Calu3 (cell line): ENCODE measurements around the gene SASS6. TPM values are rescaled to one million over a fixed set of nuclear protein-coding genes. Genes with fewer than 3 reads are reported as not detected.

Experiments used
- BruUV-seq: library from RNA; stranded (reverse); fragments of 400-500 nt; replicated peaks from 2 replicates; lab custom pipeline; 2021; lab: Mats Ljungman, UMichigan
- CTCF ChIA-PET: fragments of 300-600 bp; sonication (Branson Sonifier 250); formaldehyde crosslinking; loops from one replicate; lab custom pipeline; 2022; ENCODE audit warnings: antibody characterized with exemption; lab: Charles Lee
- DNase-seq: peaks from one replicate; pipeline ENCODE4 v3.0.0; 2022
- H3K27ac Mint-ChIP-seq: one replicate; pipeline ENCODE4 v1.8.0; 2022; ENCODE audit warnings: mixed read lengths; ENCODE audit not compliant: unreplicated experiment
- H3K27me3 Mint-ChIP-seq: one replicate; pipeline ENCODE4 v1.8.0; 2022; ENCODE audit warnings: mixed read lengths; ENCODE audit not compliant: unreplicated experiment
- H3K36me3 Mint-ChIP-seq: one replicate; pipeline ENCODE4 v1.8.0; 2022; ENCODE audit warnings: mild to moderate bottlenecking, moderate library complexity, mixed read lengths; ENCODE audit not compliant: insufficient read depth, unreplicated experiment
- H3K4me1 Mint-ChIP-seq: one replicate; pipeline ENCODE4 v1.8.0; 2022; ENCODE audit warnings: mild to moderate bottlenecking, low read depth, mixed read lengths; ENCODE audit not compliant: unreplicated experiment
- H3K4me3 Mint-ChIP-seq: one replicate; pipeline ENCODE4 v1.8.0; 2022; ENCODE audit warnings: mild to moderate bottlenecking, low read depth, moderate library complexity, mixed read lengths; ENCODE audit not compliant: unreplicated experiment
- H3K9me3 Mint-ChIP-seq: one replicate; pipeline ENCODE4 v1.8.0; 2022; ENCODE audit warnings: low read depth, mixed read lengths; ENCODE audit not compliant: unreplicated experiment
- CTCF ChIP-seq: fragments of 200-600 bp; IDR thresholded peaks from one replicate; pipeline ENCODE4 v1.8.0; 2022; ENCODE audit warnings: antibody characterized with exemption; ENCODE audit not compliant: unreplicated experiment
- intact Hi-C: fragments of 100-400 bp; cut with micrococcal nuclease; formaldehyde crosslinking; loops from one replicate; pipeline ENCODE4 v1.10.0; 2022; ENCODE audit not compliant: unreplicated experiment
- total RNA-seq: library from RNA; stranded (reverse); gene quantifications from 2 replicates; pipeline ENCODE4 v1.2.3, GENCODE V29; 2022

Gene SASS6
- total RNA-seq, 1 experiment from 2014 or later, result 8.2 TPM

GRCh38 chr1:100037927-100038659 is 94.6 kb downstream of the SASS6 start:
- CTCF ChIA-PET, result interaction anchor here (1.1 kb wide), 1 partner anchor 186 kb away, joined by 3 read pairs; no protein-coding TSS in a partner anchor
- DNase-seq, result peak; percentile 85
- TF ChIP-seq CTCF, result no peak
- H3K4me1 Mint-ChIP-seq, result no peaks in the 10 kb centered on the region
- H3K9me3 Mint-ChIP-seq, result no peaks in the 10 kb centered on the region
- no TSS peak for BruUV-seq
- intact Hi-C loops, result loop anchor here (5.0 kb wide), 1 partner anchor 94 kb away; the partner anchor contains the start of genes SASS6 and TRMT13
- H3K4me3 Mint-ChIP-seq, result peak overlapping the region; percentile 90
- no peaks in the 10 kb centered on the region for H3K27me3 Mint-ChIP-seq
- peak overlapping the region; percentile 94 for H3K27ac Mint-ChIP-seq
- H3K36me3 Mint-ChIP-seq, result peaks cover 35% of the 10 kb centered on the region

GRCh38 chr1:100037656-100037926 is 95.1 kb downstream of the SASS6 start:
- no peaks in the 10 kb centered on the region for H3K27me3 Mint-ChIP-seq
- no peaks in the 10 kb centered on the region for H3K4me1 Mint-ChIP-seq
- no peak for TF ChIP-seq CTCF
- TSS peak; percentile 91 for BruUV-seq
- intact Hi-C loops, result loop anchor here (5.0 kb wide), 1 partner anchor 95 kb away; the partner anchor contains the start of genes SASS6 and TRMT13
- no peaks in the 10 kb centered on the region for H3K9me3 Mint-ChIP-seq
- no peak for DNase-seq
- H3K36me3 Mint-ChIP-seq, result peaks cover 35% of the 10 kb centered on the region
- CTCF ChIA-PET, result interaction anchor here (1.1 kb wide), 1 partner anchor 185 kb away, joined by 3 read pairs; no protein-coding TSS in a partner anchor
- H3K4me3 Mint-ChIP-seq, result peak overlapping the region; percentile 90
- H3K27ac Mint-ChIP-seq, result peak overlapping the region; percentile 94

- CTCF ChIA-PET, result interaction anchor here (1.1 kb wide), 1 partner anchor 185 kb away, joined by 3 read pairs; no protein-coding TSS in a partner anchor
- H3K4me1 Mint-ChIP-seq, result no peaks in the 10 kb centered on the region
- intact Hi-C loops, result loop anchor here (5.0 kb wide), 1 partner anchor 95 kb away; the partner anchor contains the start of genes SASS6 and TRMT13
- peak overlapping the region; percentile 94 for H3K27ac Mint-ChIP-seq
- H3K27me3 Mint-ChIP-seq, result no peaks in the 10 kb centered on the region
- no TSS peak for BruUV-seq
- no peak for TF ChIP-seq CTCF
- peak overlapping the region; percentile 90 for H3K4me3 Mint-ChIP-seq
- H3K9me3 Mint-ChIP-seq, result no peaks in the 10 kb centered on the region
- H3K36me3 Mint-ChIP-seq, result peaks cover 35% of the 10 kb centered on the region
- DNase-seq, result no peak
Measured at GRCh38 chr1:100036718-100037655, 95.7 kb downstream of the SASS6 start.

GRCh38 chr1:100035214-100035613 is 97.5 kb downstream of the SASS6 start:
- CTCF ChIA-PET, result no interaction called here
- Mint-ChIP-seq H3K9me3 (no peaks in the 10 kb centered on the region), H3K27ac (no peak overlapping the region), H3K36me3 (peaks cover 35% of the 10 kb centered on the region), H3K27me3 (no peaks in the 10 kb centered on the region), H3K4me1 (no peaks in the 10 kb centered on the region), H3K4me3 (no peak overlapping the region)
- intact Hi-C loops, result loop anchor here (2.0 to 5.0 kb wide), 2 partner anchors 97 to 226 kb away; partner anchors contain the start of genes SASS6 and TRMT13
- no peak for TF ChIP-seq CTCF
- BruUV-seq, result no TSS peak
- DNase-seq, result no peak
